Upper lobe of left lung (tissue), 4 donors: ENCODE results near the gene CRACDL.

Source experiments
- CTCF ChIP-seq, 6 experiments: fragments of 450-650 bp in 4 of 6; fragments of 200-600 bp in 2 of 6; sonication (generic) in 2 of 6; IDR thresholded peaks; one replicate each; pipeline ENCODE4 v1.5.1; 2016 to 2019; ENCODE audit warnings: antibody characterized with exemption in 6 of 6
- EP300 ChIP-seq, 4 donors: sonication (generic); formaldehyde crosslinking; IDR thresholded peaks; one replicate each; pipeline ENCODE4 v1.5.1; 2017; ENCODE audit warnings: antibody characterized with exemption in 4 of 4, control low read depth in 2 of 4

GRCh38 chr2:98842136-98842535, 93.9 kb downstream of the CRACDL start:
- TF ChIP-seq CTCF (IDR thresholded peaks at IDR 0.05): no peak
- TF ChIP-seq EP300 (IDR thresholded peaks at IDR 0.05): no peak
